HG02623 (cell line): Measurements from ENCODE around the gene ADD1.

ENCODE experiments used
- ATAC-seq: cut with Tn5 transposase; IDR thresholded peaks from one replicate; pipeline ENCODE4 v1.9.1; 2021; ENCODE audit warnings: moderate library complexity; ENCODE audit not compliant: unreplicated experiment

ADD1 gene

DNA sequence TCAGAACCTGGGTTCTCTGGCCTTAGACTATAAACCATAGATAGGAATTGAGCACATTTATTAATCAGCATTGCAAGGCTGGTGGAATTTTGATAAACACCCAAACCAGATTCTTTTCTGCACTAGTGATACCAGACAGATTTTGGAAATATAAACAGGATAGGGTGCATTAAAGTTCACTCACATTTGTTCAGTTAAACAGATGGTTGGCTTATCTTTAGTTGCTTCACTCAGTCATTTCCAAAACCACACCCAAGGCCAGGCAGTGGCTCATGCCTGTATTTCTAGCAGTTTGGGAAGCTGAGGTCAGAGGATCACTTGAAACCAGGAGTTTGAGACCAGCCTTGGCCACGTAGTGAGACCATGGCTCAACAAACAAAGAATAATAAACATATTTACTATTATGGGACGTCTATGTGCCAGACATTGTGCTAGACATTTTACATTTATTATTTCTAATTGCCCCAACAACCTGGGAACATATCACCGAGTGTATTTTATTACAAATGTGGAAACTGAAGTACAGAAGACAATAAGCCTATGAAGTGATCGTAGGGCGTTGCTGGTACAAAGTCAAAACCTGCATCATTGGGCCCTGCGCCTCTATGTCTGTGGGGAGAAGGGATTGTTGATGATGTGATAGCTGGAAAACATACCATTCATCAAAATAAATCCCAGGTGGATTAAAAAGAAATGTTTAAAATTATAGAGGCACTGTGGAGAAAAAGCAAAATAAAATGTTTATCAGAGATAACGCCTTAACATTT is 15.0 kb downstream of the ADD1 start:
- no peak for ATAC-seq

- ATAC-seq, result no peak
These were observed 15.9 kb downstream of the ADD1 start for GRCh38 chr4:2859514-2859913.

GRCh38 chr4:2860391-2861348 is 17.0 kb downstream of the ADD1 start:
- ATAC-seq, result no peak

GRCh38 chr4:2861631-2862436 is 18.2 kb downstream of the ADD1 start:
- ATAC-seq, result no peak

- no peak for ATAC-seq
These were observed 18.9 kb downstream of the ADD1 start for GRCh38 chr4:2862528-2862927.

DNA sequence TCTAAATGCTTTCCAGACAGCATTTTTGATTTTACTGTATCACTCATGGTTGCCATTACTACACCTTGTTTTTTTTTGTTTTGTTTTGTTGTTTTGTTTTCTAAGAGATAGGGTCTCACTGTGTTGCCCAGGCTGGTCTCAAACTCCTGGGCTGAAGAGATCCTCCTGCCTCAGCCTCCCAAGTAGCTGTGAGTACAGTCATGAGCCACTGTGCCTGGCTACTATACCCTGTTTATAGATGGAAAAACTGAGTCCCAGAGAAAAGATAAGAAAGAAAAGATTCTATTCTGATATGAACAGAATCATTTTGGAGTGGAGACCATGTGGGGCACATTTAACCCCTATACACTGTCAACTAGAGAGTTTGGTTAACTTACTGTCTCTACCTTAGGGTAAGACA is 20.0 kb downstream of the ADD1 start:
- no peak for ATAC-seq

- no peak for ATAC-seq
These were observed 21.6 kb downstream of the ADD1 start for GRCh38 chr4:2865196-2865780.

DNA sequence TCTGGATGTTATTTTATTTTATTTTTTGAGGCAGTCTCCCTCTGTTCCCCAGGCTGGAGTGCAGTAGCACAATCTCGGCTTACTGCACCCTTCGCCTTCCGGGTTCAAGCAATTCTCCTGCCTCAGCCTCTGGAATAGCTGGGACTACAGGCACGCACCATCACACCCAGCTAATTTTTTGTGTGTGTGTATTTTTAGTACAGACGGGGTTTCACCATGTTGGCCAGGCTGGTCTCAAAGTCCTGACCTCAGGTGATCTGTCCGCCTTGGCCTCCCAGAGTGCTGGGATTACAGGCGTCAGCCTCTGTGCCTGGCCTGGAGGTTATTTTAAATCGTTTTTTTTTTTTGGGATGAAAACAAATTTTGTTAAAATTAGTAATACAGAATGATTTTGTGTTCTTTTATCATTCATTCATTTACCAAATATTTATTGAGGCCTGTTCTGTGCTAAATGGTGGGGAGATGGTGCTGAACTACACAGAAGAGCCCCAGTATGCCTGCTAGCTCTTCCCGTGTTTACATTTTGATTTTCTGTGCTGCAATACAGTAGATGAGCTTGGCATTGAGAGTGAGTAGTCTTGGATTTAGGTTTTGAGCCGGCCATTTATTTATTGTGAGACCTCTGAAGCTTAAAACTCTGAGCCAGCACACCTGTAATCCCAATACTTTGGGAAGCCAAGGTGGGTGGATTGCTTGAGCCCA is 22.7 kb downstream of the ADD1 start:
- no peak for ATAC-seq

DNA sequence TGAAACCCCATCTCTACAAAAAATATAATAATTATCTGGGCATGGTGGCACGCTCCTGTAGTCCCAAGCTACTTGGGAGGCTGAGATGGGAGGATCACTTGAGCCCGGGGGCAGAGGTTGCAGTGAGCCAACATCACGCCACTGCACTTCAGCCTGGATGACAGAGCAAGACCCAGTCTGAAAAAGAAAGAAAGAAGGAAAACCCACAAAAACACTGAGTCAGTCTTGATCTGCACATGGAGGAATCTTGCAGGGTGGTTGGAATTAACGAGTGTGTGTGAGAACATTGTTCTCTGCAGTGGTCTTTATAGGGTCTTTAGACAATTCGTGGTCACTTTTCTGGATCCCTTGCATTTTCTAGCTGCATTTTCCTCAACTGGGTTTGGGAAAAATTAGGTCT is 23.2 kb downstream of the ADD1 start:
- ATAC-seq, result no peak

DNA sequence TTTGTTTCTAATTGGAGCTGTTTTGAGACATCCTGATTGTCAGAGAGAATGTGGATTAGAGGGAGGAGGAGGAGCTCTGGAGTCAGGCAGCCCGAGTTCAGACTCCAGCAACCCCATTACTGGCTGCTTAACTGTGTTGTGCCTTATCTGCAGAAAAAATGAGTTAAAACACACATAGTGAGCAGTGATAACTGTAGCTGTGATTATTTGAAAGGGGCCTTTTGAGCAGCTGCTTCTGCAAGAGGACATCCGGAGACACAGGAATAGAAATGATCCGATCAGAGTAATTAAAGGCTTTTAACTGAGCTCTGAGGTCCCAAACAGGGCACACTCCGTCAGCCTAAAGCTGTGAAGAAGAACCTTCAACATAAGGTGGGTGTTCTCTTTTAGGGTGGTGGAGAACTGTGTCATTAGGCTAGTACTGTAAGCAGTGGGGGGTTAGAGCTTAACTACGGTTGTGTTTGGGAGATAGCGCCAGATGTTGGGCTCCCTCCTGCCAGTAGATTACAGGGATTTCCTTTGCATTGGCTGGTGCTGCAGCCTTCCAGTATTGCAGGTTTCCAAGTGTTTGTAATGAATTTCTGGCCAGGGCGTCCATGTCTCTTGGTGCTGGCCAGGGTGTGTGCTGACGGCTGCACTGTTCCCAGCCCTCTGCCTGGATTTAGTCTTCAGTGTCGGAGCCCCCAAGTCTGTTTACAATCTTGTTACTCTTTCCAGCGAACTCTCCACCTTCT is 24.3 kb downstream of the ADD1 start:
- ATAC-seq, result no peak

GRCh38 chr4:2868877-2869487 is 25.3 kb downstream of the ADD1 start:
- ATAC-seq, result no peak

DNA sequence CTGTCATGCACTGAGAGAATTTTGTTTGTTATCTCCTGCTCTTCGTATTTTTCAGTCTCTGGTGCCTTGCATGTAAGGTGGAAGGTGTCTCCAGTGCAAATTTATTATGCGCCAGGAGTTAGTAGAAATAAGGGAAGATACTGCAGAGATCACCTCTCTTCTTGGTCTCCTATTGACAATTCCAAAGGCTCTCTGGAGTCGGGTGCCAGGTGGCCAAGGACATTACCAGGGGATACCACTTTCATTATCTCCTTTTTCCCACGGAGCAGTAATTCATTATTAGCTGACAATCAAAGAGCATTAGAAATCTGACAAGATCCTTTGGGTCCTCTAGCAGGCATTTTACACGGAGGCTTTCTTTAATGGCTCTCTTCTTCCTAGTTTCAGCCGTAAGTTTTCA is 26.0 kb downstream of the ADD1 start:
- no peak for ATAC-seq

GRCh38 chr4:2870082-2870481 is 26.4 kb downstream of the ADD1 start:
- ATAC-seq, result no peak

GRCh38 chr4:2871466-2871865 is 27.8 kb downstream of the ADD1 start:
- ATAC-seq, result no peak

DNA sequence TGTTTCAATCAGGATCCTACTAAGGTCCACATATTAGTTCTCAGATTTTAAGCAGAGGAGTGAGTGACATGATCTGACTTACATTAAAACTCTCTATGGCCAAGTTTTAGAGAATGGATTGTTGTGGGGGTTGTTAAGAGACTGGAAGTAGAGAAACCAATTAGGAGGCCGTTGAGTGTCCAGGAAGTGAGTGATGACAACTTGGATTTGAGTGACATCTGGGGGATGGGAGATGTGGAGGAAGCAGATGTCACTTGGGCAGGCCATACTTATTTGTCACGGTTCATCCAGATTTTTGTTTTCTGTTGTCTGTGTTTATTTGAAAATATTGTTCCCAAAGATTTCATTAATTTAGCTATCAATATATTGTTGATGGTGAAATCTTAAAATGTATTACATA is 28.3 kb downstream of the ADD1 start:
- no peak for ATAC-seq

GRCh38 chr4:2873329-2873728 is 29.7 kb downstream of the ADD1 start:
- no peak for ATAC-seq

DNA sequence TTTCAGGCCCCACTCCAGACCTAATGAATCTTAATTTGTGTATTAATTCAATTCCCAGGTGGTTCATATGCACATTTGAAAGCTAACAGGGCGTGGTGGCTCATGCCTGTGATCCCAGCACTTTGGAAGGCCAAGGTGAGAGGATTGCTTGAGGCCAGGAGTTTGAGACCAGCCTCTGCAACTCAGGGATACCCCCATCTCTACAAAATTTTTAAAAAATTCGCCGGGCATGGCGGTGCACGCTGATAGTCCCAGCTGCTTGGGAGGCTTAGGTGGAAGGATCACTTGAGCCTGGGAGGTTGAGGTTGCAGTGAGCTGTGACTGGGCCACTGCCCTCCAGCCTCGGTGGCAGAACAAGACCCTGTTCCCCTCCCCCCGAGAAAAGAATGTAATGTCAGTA is 31.2 kb downstream of the ADD1 start:
- ATAC-seq, result no peak

- ATAC-seq, result no peak
These were observed 31.9 kb downstream of the ADD1 start for GRCh38 chr4:2875556-2875955.

DNA sequence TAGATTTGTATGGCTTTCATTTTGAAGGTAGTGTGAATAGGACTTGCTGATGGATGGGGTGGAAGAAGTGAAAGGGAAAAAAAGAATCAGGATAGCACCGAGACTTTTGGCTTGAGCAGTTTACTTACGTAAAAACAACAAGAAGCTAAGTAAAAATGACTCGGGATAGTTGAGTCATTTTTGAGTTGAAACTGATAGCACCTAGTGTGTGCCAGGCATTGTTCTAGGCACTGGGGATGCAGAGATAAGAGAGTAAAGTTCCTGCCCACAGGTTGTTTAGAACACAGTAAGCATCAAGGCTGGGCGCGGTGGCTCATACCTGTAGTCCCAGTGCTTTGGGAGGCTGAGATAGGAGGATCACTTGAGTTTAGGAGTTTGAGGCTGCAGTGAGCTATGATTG is 34.7 kb downstream of the ADD1 start:
- ATAC-seq, result no peak
